ENCODE measurements around the gene NCKAP5.

NCKAP5 gene

DNA sequence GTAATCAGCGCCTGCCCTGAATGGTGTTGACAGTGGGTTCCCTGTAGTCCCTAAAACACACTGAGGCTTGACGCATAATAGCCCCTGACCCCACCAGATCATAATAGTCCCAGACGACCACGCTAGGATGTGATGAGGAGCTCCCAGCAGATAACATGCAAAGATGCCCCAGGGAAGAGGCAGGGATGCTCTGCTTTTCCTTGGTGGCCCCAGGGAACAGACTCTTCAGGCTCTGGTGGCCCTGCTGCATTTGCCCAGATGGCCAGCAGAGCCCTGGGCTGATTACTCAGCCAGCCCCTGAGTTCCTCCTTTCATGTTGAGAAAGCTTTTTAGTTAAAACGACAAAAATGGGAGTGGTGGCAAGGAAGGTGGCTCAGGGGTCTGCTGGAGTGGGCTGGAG lies 5.9 kb upstream of the NCKAP5 start:
- H3K27me3 ChIP-seq (ENCODE audit: insufficient read depth, poor library complexity, severe bottlenecking), result peaks cover 5% of the 10 kb centered on the region
- TF ChIP-seq POLR2AphosphoS5 (IDR thresholded peaks at IDR 0.05; ENCODE audit: low read depth), result no peak
- no peak for DNase-seq (ENCODE audit: low read depth in 1 of 2, low spot score in 1 of 2)
- no peak overlapping the region for H3K4me3 ChIP-seq (replicated peaks; ENCODE audit: insufficient read depth, low read length)
- no peak overlapping the region for H3K27ac ChIP-seq (replicated peaks)

DNA sequence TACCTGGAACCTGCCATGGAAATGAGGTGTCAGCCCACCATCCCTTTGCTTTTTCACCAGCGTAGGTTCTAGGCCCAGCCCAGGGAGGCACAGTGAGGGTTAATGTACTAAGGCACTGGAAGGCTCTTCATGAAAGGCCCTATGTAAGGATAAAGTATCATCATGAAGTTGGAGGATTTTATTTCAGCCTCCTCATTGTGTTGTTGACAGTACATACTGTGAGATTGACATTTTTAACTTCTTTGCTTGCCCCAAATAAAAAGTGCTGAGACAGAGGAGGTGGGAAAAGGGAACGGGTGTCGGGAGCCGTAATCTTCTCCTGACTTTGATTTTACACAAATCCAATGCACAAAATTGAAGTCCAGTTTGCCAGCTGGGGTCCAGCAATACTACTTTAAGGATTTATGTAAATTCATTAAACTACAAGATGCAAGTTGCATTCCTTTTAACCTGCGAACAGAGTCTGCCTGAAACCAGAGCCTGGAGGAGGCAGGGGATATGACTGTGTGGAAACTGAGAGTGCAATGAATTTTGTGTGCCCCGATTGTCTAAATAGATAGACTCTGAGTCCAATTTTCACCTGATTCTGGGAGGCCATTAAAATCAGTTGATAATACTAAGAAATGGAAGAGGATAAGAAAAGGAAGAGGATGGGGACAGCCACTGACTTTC lies 5.4 kb upstream of the NCKAP5 start:
- no peak for DNase-seq (ENCODE audit: low read depth in 1 of 2, low spot score in 1 of 2)
- Histone ChIP-seq H3K4me3 (replicated peaks; ENCODE audit: insufficient read depth, low read length) (no peak overlapping the region), H3K27me3 (ENCODE audit: insufficient read depth, poor library complexity, severe bottlenecking) (peaks cover 5% of the 10 kb centered on the region), H3K27ac (replicated peaks) (no peak overlapping the region)
- TF ChIP-seq POLR2AphosphoS5 (IDR thresholded peaks at IDR 0.05; ENCODE audit: low read depth), result no peak
- TF ChIP-seq GABPA (IDR thresholded peaks at IDR 0.05; ENCODE audit: low read depth), result no peak
- TF ChIP-seq, protein P1, sequence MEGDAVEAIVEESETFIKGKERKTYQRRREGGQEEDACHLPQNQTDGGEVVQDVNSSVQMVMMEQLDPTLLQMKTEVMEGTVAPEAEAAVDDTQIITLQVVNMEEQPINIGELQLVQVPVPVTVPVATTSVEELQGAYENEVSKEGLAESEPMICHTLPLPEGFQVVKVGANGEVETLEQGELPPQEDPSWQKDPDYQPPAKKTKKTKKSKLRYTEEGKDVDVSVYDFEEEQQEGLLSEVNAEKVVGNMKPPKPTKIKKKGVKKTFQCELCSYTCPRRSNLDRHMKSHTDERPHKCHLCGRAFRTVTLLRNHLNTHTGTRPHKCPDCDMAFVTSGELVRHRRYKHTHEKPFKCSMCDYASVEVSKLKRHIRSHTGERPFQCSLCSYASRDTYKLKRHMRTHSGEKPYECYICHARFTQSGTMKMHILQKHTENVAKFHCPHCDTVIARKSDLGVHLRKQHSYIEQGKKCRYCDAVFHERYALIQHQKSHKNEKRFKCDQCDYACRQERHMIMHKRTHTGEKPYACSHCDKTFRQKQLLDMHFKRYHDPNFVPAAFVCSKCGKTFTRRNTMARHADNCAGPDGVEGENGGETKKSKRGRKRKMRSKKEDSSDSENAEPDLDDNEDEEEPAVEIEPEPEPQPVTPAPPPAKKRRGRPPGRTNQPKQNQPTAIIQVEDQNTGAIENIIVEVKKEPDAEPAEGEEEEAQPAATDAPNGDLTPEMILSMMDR (IDR thresholded peaks at IDR 0.05; ENCODE audit: insufficient read depth, low read length), result no peak
- no peak for TF ChIP-seq SPI1 (IDR thresholded peaks at IDR 0.05; ENCODE audit: borderline replicate concordance, low read depth)
- TF ChIP-seq, protein P2, sequence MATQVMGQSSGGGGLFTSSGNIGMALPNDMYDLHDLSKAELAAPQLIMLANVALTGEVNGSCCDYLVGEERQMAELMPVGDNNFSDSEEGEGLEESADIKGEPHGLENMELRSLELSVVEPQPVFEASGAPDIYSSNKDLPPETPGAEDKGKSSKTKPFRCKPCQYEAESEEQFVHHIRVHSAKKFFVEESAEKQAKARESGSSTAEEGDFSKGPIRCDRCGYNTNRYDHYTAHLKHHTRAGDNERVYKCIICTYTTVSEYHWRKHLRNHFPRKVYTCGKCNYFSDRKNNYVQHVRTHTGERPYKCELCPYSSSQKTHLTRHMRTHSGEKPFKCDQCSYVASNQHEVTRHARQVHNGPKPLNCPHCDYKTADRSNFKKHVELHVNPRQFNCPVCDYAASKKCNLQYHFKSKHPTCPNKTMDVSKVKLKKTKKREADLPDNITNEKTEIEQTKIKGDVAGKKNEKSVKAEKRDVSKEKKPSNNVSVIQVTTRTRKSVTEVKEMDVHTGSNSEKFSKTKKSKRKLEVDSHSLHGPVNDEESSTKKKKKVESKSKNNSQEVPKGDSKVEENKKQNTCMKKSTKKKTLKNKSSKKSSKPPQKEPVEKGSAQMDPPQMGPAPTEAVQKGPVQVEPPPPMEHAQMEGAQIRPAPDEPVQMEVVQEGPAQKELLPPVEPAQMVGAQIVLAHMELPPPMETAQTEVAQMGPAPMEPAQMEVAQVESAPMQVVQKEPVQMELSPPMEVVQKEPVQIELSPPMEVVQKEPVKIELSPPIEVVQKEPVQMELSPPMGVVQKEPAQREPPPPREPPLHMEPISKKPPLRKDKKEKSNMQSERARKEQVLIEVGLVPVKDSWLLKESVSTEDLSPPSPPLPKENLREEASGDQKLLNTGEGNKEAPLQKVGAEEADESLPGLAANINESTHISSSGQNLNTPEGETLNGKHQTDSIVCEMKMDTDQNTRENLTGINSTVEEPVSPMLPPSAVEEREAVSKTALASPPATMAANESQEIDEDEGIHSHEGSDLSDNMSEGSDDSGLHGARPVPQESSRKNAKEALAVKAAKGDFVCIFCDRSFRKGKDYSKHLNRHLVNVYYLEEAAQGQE (IDR thresholded peaks at IDR 0.05; ENCODE audit: insufficient replicate concordance, low read depth), result no peak

DNA sequence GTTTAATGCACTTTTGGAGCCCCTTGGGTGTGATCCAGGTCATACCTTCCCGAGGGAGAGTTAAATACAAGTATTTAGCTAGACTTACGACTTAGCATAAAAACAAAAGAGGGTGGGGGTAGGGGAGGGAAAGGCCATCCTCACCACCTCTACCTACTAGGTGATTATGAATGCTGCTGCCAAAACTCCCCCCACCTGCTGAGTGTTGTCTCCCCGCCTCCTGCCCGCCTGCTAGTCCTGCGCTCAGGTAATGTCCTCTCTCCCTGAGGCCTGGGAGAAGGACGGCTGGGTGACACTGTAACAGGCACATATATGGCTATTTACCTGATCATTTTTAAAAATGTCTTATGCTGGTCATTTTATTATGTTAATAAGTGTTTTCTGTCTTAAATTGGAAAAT lies 3.0 kb upstream of the NCKAP5 start:
- DNase-seq (ENCODE audit: low read depth in 1 of 2, low spot score in 1 of 2), result no peak
- TF ChIP-seq, protein P2 (IDR thresholded peaks at IDR 0.05; ENCODE audit: insufficient replicate concordance, low read depth), result no peak
- TF ChIP-seq POLR2AphosphoS5 (IDR thresholded peaks at IDR 0.05; ENCODE audit: low read depth) (no peak), SPI1 (IDR thresholded peaks at IDR 0.05; ENCODE audit: borderline replicate concordance, low read depth) (no peak), GABPA (IDR thresholded peaks at IDR 0.05; ENCODE audit: low read depth) (no peak)
- TF ChIP-seq, protein P1 (IDR thresholded peaks at IDR 0.05; ENCODE audit: insufficient read depth, low read length), result no peak
- H3K4me3 ChIP-seq (replicated peaks; ENCODE audit: insufficient read depth, low read length), result no peak overlapping the region
- H3K27me3 ChIP-seq (ENCODE audit: insufficient read depth, poor library complexity, severe bottlenecking), result peaks cover 9% of the 10 kb centered on the region
- H3K27ac ChIP-seq (replicated peaks), result no peak overlapping the region

DNA sequence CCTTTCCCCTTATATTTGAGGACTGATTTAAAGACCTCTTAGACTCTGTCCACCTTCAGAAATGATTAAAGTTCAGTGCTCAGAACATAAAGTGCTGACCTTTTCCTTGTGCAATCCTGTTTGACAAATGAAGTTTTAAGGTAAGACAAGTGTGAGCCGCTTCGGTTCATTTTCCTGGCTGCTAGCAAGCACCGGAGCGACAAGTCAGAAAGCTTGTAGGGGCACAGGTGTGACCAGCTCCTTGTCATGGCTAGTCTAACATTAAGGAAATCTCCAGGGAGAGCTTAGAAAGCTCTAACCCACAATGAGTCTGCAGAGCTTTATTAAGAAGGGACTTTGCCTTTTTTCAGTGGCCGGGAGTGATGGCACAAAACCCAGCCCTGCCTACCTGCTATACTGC lies 2.3 kb upstream of the NCKAP5 start:
- H3K27me3 ChIP-seq (ENCODE audit: insufficient read depth, poor library complexity, severe bottlenecking), result peaks cover 9% of the 10 kb centered on the region
- H3K27ac ChIP-seq (replicated peaks), result no peak overlapping the region
- DNase-seq (ENCODE audit: low read depth in 1 of 2, low spot score in 1 of 2), result no peak
- no peak overlapping the region for H3K4me3 ChIP-seq (replicated peaks; ENCODE audit: insufficient read depth, low read length)
- TF ChIP-seq POLR2AphosphoS5 (IDR thresholded peaks at IDR 0.05; ENCODE audit: low read depth), result no peak
- TF ChIP-seq, protein P2 (IDR thresholded peaks at IDR 0.05; ENCODE audit: insufficient replicate concordance, low read depth), result no peak
- no peak for TF ChIP-seq GABPA (IDR thresholded peaks at IDR 0.05; ENCODE audit: low read depth)
- no peak for TF ChIP-seq SPI1 (IDR thresholded peaks at IDR 0.05; ENCODE audit: borderline replicate concordance, low read depth)
- TF ChIP-seq, protein P1 (IDR thresholded peaks at IDR 0.05; ENCODE audit: insufficient read depth, low read length), result no peak

All from HL-60 (cell line).